Adipocyte (in vitro differentiated cells): ENCODE data around the gene TAF1D.

Source experiments
- DNase-seq: peaks from one replicate; pipeline ENCODE4 v3.0.0-alpha.2; 2015; ENCODE audit warnings: low read depth
- H3K27me3 ChIP-seq: replicated peaks from 2 replicates; pipeline ENCODE4 v1.7.0; 2013; ENCODE audit warnings: mild to moderate bottlenecking, low read length, moderate library complexity; ENCODE audit not compliant: control insufficient read depth, insufficient read depth
- H3K36me3 ChIP-seq: 2 replicates; pipeline ENCODE4 v1.7.0; 2013; ENCODE audit warnings: low read length, mild to moderate bottlenecking, moderate library complexity; ENCODE audit not compliant: control insufficient read depth, insufficient read depth, severe bottlenecking
- H3K4me1 ChIP-seq: 2 replicates; pipeline ENCODE4 v1.7.0; 2013; ENCODE audit warnings: mild to moderate bottlenecking, low read length, moderate library complexity; ENCODE audit not compliant: control insufficient read depth, insufficient read depth
- H3K4me3 ChIP-seq: 2 replicates; pipeline ENCODE4 v1.7.0; 2013; ENCODE audit warnings: mild to moderate bottlenecking, low read length, moderate library complexity
- H3K9ac ChIP-seq: 2 replicates; pipeline ENCODE4 v1.7.0; 2013; ENCODE audit warnings: mild to moderate bottlenecking, low read length, moderate library complexity
- H3K9me3 ChIP-seq: 2 replicates; pipeline ENCODE4 v1.7.0; 2013; ENCODE audit warnings: mild to moderate bottlenecking, low read length, moderate library complexity; ENCODE audit not compliant: control insufficient read depth

TAF1D gene

DNA sequence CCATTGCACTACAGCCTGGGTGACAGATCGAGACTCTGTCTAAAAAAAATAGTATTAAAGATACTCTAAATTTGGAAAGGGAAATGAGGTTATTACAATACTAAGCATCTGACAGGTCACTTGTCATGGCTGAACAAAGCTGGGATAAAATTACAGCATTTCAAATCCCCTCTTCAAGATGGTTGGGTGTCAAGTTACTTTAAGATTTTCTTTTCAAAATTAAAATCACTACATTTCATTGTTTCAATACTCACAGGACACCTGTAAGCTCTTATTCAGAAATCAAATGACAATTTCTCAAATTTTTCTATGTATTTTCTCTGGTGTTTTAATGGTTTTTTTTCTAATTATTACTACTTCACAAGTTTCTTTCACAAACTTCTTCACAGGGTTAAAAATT, 5.7 kb downstream of the TAF1D start:
- no peak for DNase-seq

DNA sequence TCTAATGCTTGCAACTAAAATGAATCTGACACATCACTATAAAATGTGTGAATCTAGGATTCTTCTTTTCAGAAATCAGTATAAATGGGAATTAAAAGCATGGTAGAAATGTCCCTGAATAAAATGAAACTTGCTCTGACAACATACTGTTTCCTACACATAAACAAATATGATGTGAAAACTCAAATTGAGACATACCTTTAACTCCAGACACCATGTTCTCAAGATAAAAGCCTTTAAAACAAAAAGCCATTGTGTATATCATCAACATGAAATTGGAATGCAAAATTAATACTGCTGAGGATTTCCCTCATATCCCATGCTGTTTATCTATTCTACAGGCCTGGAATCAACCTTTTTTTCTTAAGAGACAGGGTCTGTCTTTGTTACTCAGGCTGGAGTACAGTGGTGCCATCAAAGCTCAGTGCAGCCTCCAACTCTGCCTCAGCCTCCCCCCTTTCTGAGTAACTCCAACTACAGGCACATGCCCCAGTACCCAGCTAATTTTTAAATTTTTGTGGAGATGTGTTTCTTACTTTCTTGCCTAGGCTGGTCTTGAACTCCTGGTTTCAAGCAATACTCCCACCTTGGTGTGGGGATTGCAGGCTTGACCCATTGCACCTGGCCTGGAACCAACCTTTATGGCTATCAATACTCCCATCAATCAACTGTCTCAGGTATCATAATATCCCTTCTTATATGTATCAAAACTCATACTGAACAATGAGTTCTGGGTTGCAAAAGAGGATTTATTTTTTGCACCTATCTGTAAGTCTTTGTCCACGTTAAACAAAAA, 6.7 kb downstream of the TAF1D start:
- H3K36me3 ChIP-seq: peaks cover 100% of the 10 kb centered on the region
- peak overlapping the region; percentile 42 for H3K4me3 ChIP-seq
- no peaks in the 10 kb centered on the region for H3K27me3 ChIP-seq
- H3K4me1 ChIP-seq: peaks cover 63% of the 10 kb centered on the region
- H3K9ac ChIP-seq: peak overlapping the region; percentile 32
- no peak for DNase-seq
- no peaks in the 10 kb centered on the region for H3K9me3 ChIP-seq

More for the DNA sequence above, 5.7 kb downstream of the TAF1D start:
- Histone ChIP-seq H3K36me3 (peaks cover 91% of the 10 kb centered on the region), H3K4me1 (peaks cover 63% of the 10 kb centered on the region), H3K27me3 (no peaks in the 10 kb centered on the region), H3K4me3 (peak overlapping the region; percentile 98), H3K9ac (peak overlapping the region; percentile 50), H3K9me3 (no peaks in the 10 kb centered on the region)

DNA sequence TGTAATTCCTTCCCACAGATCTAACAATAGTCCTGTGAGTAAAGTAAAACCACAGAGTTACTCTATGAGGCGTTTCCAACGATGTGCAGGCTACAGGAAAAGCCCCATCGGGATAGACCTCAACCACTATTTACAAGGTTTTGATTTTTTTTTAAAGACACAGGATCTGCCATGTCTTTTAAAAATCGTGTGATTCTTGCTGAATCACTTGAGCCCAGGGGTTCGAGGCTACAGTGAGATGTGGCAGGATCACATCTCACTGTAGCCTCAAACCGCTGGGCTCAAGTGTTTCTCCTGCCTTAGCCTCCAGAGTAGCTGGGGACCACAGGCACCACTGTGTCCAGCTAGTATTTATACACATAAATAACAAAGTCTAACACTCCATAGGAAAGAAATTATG, 7.8 kb downstream of the TAF1D start:
- DNase-seq: no peak
- no peak overlapping the region for H3K9ac ChIP-seq
- H3K4me1 ChIP-seq: peaks cover 60% of the 10 kb centered on the region
- peaks cover 100% of the 10 kb centered on the region for H3K36me3 ChIP-seq
- H3K27me3 ChIP-seq: no peaks in the 10 kb centered on the region
- H3K4me3 ChIP-seq: peak overlapping the region; percentile 42
- H3K9me3 ChIP-seq: no peaks in the 10 kb centered on the region

DNA sequence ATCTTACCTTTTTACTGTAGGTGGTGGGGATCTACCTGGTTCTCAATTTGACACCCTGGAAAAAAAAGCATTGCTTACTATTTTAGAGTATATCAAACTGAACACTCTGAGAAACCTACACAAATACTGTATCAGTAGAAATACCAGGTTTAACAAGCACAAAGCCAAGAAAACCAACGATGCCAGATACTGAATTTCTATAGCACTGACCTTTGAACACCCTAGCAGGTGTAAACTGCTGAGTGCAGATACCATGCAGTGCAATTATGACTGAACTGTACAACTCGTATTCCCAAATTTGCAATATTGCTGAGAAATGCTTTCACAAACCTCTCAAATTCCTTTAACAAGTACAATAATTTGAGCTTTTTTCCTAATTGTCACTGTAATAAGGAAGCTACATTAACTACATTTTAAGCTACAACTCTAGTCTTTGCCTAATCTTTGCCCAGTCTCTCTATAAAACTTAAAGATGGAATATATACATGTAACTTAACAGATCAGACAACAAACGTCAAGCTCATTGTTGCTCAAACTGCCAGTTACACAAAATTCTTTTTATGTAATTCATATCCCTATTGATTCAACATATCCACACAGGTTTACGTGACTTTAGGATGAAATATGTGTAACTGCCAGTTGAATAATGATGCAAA, 8.9 kb downstream of the TAF1D start:
- H3K4me3 ChIP-seq: no peak overlapping the region
- no peak overlapping the region for H3K9ac ChIP-seq
- no peak for DNase-seq
- H3K36me3 ChIP-seq: peaks cover 94% of the 10 kb centered on the region
- no peaks in the 10 kb centered on the region for H3K27me3 ChIP-seq
- H3K4me1 ChIP-seq: peaks cover 58% of the 10 kb centered on the region
- no peaks in the 10 kb centered on the region for H3K9me3 ChIP-seq

DNA sequence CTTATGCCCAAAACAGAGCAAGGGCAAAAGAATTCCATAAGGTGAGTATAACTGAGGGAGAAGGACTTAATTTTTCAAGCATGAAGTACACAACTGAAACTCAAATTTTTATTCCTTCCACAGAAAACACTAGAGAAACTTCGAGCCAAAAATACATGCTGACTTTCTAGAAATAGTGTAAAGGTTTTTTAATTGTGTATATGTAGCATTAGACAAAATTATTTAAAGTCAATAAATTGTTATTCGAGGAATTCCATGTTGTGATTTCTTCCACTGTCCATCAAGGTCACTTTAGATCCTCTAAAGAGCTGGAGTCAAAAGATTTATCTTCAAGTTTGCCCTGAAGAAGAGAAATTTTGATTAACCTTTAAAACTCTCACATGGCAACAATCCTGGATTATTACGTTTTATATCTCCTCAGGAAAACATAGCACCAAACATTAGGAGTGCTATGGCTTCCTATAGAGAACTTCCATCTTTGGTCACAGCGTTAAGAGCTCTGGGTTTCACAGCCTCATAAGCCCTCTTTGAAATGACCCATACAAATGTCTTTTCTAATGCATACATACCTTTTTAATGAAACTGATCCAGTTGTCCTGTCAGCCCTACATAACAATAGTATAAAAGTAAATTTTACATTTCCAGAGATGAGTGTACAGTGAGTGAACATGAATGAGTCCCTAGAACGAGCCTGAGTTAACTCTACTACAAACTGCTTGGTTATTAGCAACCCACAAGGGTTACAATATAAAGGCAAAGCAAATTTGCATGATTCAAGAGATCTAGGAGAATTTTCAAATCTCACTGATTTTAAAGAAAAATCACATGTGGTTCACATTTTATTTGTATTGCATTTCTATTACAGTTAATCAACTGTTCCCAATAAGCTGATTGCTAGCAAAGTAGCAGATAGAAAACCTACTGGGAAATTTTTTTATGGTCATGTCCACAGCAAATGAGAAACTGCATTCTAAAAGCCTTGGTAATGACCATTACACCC, 10.9 kb downstream of the TAF1D start:
- DNase-seq: no peak
- Histone ChIP-seq H3K9ac (no peak overlapping the region), H3K27me3 (no peaks in the 10 kb centered on the region), H3K9me3 (no peaks in the 10 kb centered on the region), H3K4me3 (no peak overlapping the region), H3K36me3 (peaks cover 84% of the 10 kb centered on the region), H3K4me1 (peaks cover 38% of the 10 kb centered on the region)

DNA sequence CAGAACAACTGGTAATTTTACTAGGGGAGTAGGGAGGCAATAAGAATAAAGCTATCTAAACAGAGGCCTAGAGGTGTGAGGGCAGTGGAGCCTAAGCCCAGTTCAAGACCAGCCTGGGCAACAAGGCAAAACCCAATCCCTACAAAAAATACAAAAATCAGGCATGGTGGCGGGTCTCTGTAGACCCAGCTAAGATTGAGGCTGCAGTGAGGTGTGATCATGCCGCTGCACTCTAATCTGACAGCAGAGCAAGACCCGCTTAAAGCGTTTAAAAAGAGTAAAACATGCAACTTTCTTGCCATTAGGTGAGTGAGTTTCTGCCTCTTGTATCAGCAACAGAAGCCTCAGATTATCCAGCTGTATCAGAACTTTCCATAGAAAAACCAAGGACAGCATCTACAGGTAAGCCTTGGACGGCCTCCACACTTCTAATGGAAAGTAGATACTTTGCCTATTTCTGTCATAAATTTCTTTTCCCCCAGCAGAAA, 12.1 kb downstream of the TAF1D start:
- Histone ChIP-seq H3K4me3 (no peak overlapping the region), H3K4me1 (peaks cover 26% of the 10 kb centered on the region), H3K27me3 (no peaks in the 10 kb centered on the region), H3K9me3 (no peaks in the 10 kb centered on the region), H3K9ac (no peak overlapping the region), H3K36me3 (peaks cover 72% of the 10 kb centered on the region)
- DNase-seq: no peak

DNA sequence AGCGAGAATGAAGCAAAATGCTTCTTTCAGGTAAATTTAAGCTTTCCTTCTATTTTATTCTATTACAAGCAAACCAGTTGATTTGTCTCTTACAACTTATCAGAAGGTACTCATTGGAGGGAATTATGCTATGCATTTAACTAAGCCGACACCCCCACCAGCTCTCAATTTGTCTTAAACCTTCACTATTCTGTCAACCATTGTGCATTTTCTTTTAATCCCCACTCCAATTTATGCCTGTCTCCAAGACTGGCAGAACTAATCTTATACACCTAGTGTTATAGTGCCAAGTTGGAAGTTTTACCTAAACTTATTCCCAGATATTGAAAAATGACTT, 12.5 kb downstream of the TAF1D start:
- Histone ChIP-seq H3K4me1 (peaks cover 22% of the 10 kb centered on the region), H3K36me3 (peaks cover 68% of the 10 kb centered on the region)
- no peak for DNase-seq

DNA sequence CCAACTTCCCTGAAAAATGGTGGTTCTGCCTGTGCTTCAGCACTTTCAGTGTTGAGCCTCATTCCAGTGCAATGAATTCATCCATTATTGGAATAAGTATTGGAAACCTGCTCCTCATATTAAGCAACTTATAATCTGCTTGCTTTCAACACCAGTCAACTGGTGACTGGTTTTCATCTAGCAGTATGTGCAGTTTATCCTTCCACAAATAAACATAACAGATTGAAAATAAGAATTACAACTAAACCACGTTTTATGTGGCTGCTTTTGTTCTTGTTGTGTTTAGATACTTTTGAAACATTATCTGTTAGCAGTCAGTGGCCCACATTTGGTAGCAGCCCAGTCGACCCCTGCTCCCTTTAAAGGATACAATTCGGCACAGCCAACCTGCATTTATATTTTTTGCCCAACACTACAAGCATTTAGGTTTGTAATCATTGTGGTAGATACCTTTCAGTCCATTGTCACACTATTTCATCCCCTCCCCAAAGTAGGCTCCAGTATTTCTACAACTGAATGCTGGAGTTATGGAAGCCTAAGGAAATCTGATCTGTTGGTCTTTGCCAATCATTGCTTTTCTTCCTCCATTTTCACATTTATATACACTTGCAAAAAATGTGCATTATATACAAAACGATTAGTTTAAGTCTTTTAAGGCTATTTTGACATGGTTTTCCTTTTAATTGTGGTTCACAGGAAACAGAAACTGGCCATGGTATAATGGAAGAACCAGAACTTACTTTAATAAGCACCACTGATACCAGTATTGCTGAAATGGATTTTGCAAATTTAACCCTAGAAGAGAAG, 13.1 kb downstream of the TAF1D start:
- Histone ChIP-seq H3K27me3 (no peaks in the 10 kb centered on the region), H3K9me3 (no peaks in the 10 kb centered on the region), H3K36me3 (peaks cover 67% of the 10 kb centered on the region), H3K4me1 (peaks cover 17% of the 10 kb centered on the region), H3K9ac (no peak overlapping the region), H3K4me3 (no peak overlapping the region)
- peak; percentile 71 for DNase-seq

More for the DNA sequence above, 12.5 kb downstream of the TAF1D start:
- H3K9me3 ChIP-seq: no peaks in the 10 kb centered on the region
- H3K27me3 ChIP-seq: no peaks in the 10 kb centered on the region
- H3K9ac ChIP-seq: no peak overlapping the region
- no peak overlapping the region for H3K4me3 ChIP-seq

DNA sequence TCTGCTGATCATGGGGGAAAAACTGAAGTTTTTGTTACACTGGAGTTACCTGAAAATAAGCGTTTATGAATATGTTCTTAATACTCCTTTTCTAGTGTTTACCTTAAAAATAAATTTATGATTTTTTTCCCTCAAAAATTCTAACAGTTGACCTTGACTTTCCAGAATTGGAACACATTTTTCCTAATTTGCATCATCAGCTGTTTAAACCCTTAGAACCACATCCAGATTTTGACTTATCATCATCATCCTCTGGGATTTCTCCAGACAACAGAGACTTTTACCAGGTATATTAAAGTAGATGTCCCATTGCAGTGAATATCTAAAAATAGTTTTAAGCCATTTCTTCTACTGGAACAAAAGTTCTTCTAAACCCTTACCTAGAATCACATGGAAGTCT, 17.2 kb downstream of the TAF1D start:
- no peak for DNase-seq
- Histone ChIP-seq H3K27me3 (no peaks in the 10 kb centered on the region), H3K36me3 (peaks cover 46% of the 10 kb centered on the region), H3K4me1 (peaks cover 14% of the 10 kb centered on the region), H3K9ac (no peak overlapping the region), H3K4me3 (no peak overlapping the region), H3K9me3 (no peaks in the 10 kb centered on the region)

DNA sequence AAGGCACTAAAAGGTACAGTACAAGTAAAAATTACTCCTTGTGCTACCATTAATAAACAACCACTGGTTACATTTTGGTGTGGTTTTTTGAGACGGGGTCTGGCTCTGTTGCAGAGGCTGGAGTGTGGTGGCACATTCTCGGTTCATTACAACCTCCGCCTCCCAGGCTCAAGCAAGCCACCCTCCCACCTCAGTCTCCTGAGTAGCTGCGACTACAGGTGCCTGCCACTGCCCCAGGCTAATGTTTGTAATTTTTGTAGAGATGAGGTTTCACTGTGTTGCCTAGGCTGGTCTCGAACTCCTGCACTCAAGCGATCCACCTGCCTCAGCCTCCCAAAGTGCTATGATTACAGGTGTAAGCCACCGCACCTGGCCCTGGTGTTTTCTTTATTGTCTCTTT, 20.8 kb downstream of the TAF1D start:
- no peaks in the 10 kb centered on the region for H3K4me1 ChIP-seq
- no peak for DNase-seq
- H3K4me3 ChIP-seq: no peak overlapping the region
- H3K36me3 ChIP-seq: peaks cover 48% of the 10 kb centered on the region
- no peaks in the 10 kb centered on the region for H3K9me3 ChIP-seq
- no peak overlapping the region for H3K9ac ChIP-seq
- H3K27me3 ChIP-seq: no peaks in the 10 kb centered on the region
